ENCODE measurements around the gene ART5. TPM values are rescaled to one million over a fixed set of nuclear protein-coding genes. Genes with fewer than 3 reads are reported as not detected.
"Not testable (repeated sequence)": the region's sequence is repeated elsewhere in the genome, so short reads cannot be mapped to it uniquely, and the experiment has no call there.

The ART5 gene
- total RNA-seq, 1 donor from 2014 or later: 1.4 TPM

DNA sequence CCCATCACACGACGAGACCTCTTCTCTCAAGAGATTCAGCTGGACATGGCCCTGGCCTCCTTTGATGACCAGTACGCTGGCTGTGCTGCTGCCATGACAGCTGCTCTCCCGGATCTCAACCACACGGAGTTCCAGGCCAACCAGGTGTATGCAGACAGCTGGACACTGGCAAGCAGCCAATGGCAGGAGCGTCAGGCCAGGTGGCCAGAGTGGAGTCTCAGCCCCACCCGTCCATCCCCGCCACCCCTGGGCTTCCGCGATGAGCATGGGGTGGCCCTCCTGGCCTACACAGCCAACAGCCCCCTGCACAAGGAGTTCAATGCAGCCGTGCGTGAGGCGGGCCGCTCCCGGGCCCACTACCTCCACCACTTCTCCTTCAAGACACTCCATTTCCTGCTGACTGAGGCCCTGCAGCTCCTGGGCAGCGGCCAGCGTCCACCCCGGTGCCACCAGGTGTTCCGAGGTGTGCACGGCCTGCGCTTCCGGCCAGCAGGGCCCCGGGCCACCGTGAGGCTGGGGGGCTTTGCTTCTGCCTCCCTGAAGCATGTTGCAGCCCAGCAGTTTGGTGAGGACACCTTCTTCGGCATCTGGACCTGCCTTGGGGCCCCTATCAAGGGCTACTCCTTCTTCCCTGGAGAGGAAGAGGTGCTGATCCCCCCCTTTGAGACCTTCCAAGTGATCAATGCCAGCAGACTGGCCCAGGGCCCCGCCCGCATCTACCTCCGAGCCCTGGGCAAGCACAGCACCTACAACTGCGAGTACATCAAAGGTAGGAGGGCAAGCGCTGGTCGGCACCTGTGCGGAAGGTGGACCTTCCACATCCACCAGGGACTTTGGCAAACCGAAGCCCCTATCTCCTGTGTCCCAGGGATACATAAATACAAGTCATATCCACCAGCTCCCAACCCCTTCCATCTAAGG lies 18.1 kb upstream of the ART5 start:
- intact Hi-C loops (cut with DNase I): no loop called here
- peak; percentile 71 for DNase-seq (ENCODE audit: low spot score)

DNA sequence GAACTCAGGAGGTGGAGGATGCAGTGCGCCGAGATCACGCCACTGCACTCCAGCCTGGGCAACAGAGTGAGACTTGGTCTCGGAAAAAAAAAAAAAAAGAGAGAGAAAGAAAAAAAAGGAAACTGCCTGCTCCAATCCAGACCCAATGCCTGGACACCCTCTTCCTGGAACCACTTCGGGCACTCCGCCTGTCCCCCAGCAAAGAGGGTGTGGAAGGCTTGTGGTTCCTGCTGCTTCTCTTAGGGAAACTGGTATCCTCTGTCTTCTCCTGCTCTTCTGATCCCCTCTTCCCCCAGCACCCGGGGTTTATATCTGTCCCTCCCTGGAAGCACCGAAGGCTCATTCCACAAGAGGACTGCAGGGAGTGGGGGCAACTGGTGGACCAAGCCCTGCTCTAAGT lies 16.5 kb upstream of the ART5 start:
- DNase-seq (ENCODE audit: low spot score): no peak
- intact Hi-C loops (cut with DNase I): no loop called here

GRCh38 chr11:3657331-3657730 lies 15.5 kb upstream of the ART5 start:
- DNase-seq (ENCODE audit: low spot score); intact Hi-C loops (cut with DNase I): not testable (repeated sequence)

- DNase-seq (ENCODE audit: low spot score): no peak
- intact Hi-C loops (cut with DNase I): no loop called here
Observed at GRCh38 chr11:3655547-3655946, 13.8 kb upstream of the ART5 start.

DNA sequence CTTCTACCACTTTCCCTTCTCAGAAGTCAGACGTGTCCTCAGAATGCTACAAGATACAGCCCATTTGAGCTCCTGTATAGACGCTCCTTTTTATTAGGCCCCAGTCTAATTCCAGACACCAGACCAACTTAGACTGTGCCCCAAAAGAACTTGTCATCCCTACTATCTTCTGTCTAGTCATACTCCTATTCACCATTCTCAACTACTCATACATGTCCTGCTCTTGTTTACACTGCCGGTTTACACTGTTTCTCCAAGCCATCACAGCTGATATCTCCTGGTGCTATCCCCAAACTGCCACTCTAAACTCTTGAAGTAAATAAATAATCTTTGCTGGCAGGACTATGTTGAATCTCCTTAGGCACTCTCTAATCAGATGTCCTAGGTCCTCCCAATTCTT lies 10.7 kb upstream of the ART5 start:
- DNase-seq (ENCODE audit: low spot score); intact Hi-C loops (cut with DNase I): not testable (repeated sequence)

GRCh38 chr11:3649374-3649773 lies 7.6 kb upstream of the ART5 start:
- intact Hi-C loops (cut with DNase I); DNase-seq (ENCODE audit: low spot score): not testable (repeated sequence)

GRCh38 chr11:3648843-3649242 lies 7.1 kb upstream of the ART5 start:
- intact Hi-C loops (cut with DNase I); DNase-seq (ENCODE audit: low spot score): not testable (repeated sequence)

DNA sequence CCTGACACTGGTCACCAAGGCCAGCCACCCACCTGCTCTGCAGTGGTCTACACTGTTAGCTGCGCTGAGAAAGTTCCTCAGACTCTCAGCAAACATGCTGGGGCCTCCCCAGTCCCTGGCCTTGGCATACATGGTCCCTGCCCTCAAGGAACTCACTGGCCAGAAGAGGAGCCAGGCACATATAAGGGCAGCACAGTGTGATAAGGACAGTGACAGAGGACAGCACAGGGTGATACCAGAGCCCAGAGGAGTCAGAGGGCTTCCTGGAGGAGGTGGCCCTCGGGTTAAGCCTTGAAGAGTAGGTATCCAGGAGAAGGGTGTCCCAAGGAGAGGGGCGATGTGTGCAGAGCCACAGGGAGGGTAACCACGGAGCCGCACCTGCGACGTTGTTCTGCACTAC lies 3.8 kb upstream of the ART5 start:
- intact Hi-C loops (cut with DNase I): no loop called here
- no peak for DNase-seq (ENCODE audit: low spot score)

DNA sequence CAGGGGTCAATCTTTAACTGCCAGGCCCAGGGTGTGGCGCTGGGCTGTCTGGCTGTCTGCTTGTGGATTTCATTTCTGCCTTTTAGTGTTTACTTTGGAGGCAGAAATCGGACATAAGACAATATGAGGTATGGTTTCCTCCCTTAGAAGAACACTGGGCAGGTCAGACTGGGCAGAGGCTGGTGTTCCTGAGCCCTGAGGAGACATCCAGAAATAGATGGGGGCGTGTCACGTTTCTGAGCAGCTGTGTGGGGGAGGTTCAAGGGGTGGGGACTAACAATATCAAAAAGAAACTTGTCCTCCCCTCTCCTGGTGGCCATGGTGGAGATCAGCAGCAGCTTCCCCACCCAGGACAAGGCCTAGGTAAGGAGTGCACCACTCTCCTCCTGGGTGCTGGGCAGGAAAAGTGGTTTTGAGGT lies 3.0 kb upstream of the ART5 start, which contains the start of gene ART1:
TSS of gene ART1 (plus strand) at position 312 of the 419 bp plus-strand sequence. CDS start 14,086 bp downstream, outside the sequence.
- no peak for DNase-seq (ENCODE audit: low spot score)
- intact Hi-C loops (cut with DNase I): no loop called here

GRCh38 chr11:3643102-3643546 lies 1.3 kb upstream of the ART5 start:
- DNase-seq (ENCODE audit: low spot score); intact Hi-C loops (cut with DNase I): not testable (repeated sequence)

GRCh38 chr11:3642071-3642951 lies 519 bp upstream of the ART5 start:
- intact Hi-C loops (cut with DNase I): no loop called here
- peak; percentile 88 for DNase-seq (ENCODE audit: low spot score)

DNA sequence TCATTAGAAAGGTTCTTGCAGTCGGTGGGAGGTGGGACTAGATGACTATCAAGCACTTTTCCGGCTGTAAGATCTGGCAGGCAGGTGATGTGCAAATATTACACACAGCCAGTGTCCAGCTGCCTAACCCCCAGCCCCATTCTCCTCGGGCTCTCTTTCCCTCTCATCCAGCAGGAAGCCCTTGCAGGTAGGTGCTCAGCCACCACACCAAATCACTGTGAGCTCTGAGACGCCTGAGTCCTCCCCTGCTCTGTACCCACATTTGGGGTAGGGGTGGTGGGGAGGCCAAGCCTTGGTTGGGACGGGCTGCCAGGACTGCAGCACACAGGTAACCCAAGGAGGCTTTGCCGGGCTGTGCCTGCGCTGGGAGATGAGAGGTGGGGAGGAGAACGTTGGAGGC lies 601 bp downstream of the ART5 start:
- DNase-seq (ENCODE audit: low spot score): no peak
- intact Hi-C loops (cut with DNase I): no loop called here

DNA sequence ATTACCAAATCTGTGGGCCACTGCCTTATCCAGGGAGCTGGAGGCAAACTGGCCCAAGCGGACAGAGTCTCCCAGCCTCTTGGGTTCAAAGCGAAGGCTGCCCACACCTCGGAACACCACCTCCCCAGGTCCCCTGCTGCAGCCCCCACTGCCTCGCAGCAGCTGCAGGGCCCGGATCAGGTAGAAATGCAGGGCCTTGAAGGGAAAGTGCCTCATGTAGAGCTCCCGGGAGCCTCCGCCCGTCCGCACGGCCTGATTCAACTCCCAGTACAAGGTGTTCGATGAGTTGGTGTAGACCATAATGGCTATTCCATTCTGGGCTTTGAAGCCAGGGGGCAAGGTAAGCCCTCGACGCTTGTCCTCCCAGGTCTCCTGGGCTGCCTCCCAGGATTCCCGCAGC lies 2.0 kb downstream of the ART5 start:
- intact Hi-C loops (cut with DNase I): no loop called here
- DNase-seq (ENCODE audit: low spot score): no peak

DNA sequence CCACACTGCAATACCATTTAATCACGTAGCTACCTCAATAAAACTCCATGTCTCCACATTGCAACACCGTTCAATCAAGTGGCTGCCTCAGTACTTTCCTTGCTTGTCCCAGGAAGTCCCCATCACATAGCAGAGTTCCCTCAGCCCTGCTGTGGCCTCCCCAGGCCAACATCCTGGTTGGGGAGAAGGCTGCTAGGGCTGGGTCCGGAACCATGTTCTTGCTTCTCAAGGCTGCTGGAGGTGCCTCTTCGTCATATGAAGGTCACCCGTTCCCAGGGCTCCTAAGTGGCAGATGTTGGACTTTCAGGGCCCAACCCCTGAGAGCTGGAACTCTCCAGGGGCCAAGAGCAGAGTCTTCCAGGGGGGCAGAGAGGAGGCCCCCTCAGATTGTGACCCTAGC lies 3.3 kb downstream of the ART5 start:
- intact Hi-C loops (cut with DNase I): no loop called here
- DNase-seq (ENCODE audit: low spot score): no peak

DNA sequence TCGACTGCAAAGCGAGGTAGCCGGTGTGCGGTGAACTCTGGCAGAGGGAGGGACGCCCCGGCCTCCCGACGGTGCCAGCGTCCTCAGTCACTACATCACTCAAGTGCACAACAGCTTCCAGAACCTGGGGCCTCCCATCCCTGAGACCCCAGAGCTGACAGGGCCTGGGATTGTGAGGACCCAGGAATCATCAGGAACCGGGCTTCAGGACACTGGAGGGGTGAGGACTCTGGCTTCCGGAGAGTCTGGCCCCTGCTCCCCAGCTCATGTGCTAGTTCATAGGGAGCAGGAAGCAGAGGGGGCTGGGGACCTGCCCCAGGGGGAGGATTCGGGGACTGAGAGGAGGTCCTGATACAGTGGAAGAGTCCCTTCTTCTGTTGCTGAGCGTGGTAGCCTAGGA lies 4.6 kb downstream of the ART5 start:
- intact Hi-C loops (cut with DNase I): no loop called here
- DNase-seq (ENCODE audit: low spot score): no peak

DNA sequence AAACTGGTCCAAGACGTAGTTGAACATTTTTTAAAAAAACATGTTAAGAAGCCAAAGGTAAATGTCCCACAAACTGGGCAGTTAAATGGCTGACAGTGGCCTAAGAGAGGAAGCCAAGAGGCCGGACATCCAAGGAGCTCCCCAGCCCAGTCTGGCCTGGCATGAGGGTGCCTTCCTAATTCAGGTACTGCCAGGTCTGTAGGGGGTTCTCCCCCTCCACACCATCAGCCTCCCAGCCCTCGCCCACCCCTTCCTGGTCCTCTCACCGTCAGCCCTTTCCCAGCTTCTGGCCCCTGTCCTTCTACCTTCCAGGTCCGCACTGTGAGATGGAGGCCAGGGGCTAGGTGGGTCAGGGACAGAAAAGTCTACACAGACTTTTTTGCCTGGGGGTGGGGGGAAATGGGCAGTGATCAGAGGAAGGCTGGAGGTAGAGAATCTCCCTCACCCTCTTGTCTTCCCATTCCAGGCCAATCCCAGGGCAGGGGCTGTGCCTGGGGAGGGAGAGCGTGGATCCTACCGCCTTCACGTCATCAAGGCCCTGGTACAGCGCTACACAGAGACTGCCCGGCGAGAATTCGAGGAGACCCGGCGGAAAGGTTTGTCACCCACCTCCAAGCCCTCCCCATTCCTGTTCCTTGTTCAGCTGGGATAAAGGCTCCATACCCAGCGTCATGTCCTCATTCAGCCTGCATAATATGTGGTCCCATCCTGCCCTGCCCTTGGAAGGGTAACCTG lies 6.0 kb downstream of the ART5 start:
- DNase-seq (ENCODE audit: low spot score): no peak
- intact Hi-C loops (cut with DNase I): no loop called here

- peak; percentile 64 for DNase-seq (ENCODE audit: low spot score)
- intact Hi-C loops (cut with DNase I): no loop called here
Observed at GRCh38 chr11:3632070-3632660, 9.6 kb downstream of the ART5 start.

- DNase-seq (ENCODE audit: low spot score): no peak
- intact Hi-C loops (cut with DNase I): no loop called here
Observed at GRCh38 chr11:3631331-3631730, 10.5 kb downstream of the ART5 start.

- DNase-seq (ENCODE audit: low spot score): no peak
- intact Hi-C loops (cut with DNase I): no loop called here
Observed at GRCh38 chr11:3627291-3627690, 14.5 kb downstream of the ART5 start.

Data from cardiac septum (tissue), 1 donor.